Activated T-cell treated with anti-CD3 and anti-CD28 coated beads, Interleukin-2, amount 50 U/mL, for 72 hours (primary cell): ENCODE measurements around the gene WNT1. TPM values are rescaled to one million over a fixed set of nuclear protein-coding genes. Genes with fewer than 3 reads are reported as not detected.

Experiments used
- ATAC-seq, 2 donors: fragments of 150-1000 bp; cut with Tn5 transposase; replicated peaks in 1 of 2; 2 replicates each; pipeline ENCODE4 v1.10.0; 2021; ENCODE audit warnings: moderate library complexity in 2 of 2, mild to moderate bottlenecking in 1 of 2
- DNase-seq, 2 donors: peaks; one replicate each; pipeline ENCODE4 v3.0.0; 2021 to 2022; ENCODE audit warnings: mixed read lengths in 1 of 2
- H3K27ac Mint-ChIP-seq: one replicate; pipeline ENCODE4 v1.8.0; 2022; ENCODE audit warnings: mild to moderate bottlenecking, moderate library complexity, mixed read lengths
- H3K27me3 Mint-ChIP-seq: one replicate; pipeline ENCODE4 v1.8.0; 2022; ENCODE audit warnings: low read depth, mixed read lengths
- H3K36me3 Mint-ChIP-seq, 2 donors: one replicate each; pipeline ENCODE4 v1.8.0; 2022; ENCODE audit warnings: mixed read lengths in 2 of 2, mild to moderate bottlenecking in 1 of 2; ENCODE audit not compliant: insufficient read depth in 2 of 2
- H3K4me1 Mint-ChIP-seq: one replicate; pipeline ENCODE4 v1.8.0; 2022; ENCODE audit warnings: low read depth, mixed read lengths
- H3K4me3 Mint-ChIP-seq, 2 donors: one replicate each; pipeline ENCODE4 v1.8.0; 2022; ENCODE audit warnings: mild to moderate bottlenecking in 2 of 2, mixed read lengths in 2 of 2, moderate library complexity in 2 of 2
- H3K9me3 Mint-ChIP-seq, 2 donors: one replicate each; pipeline ENCODE4 v1.8.0; 2022; ENCODE audit warnings: mixed read lengths in 2 of 2
- total RNA-seq, 2 donors: library from RNA; stranded (reverse); gene quantifications; one replicate each; pipeline ENCODE4 v1.2.3, GENCODE V29; 2022

The WNT1 gene
- total RNA-seq, 2 donors from 2014 or later: 0.42 TPM; not detected in 1

DNA sequence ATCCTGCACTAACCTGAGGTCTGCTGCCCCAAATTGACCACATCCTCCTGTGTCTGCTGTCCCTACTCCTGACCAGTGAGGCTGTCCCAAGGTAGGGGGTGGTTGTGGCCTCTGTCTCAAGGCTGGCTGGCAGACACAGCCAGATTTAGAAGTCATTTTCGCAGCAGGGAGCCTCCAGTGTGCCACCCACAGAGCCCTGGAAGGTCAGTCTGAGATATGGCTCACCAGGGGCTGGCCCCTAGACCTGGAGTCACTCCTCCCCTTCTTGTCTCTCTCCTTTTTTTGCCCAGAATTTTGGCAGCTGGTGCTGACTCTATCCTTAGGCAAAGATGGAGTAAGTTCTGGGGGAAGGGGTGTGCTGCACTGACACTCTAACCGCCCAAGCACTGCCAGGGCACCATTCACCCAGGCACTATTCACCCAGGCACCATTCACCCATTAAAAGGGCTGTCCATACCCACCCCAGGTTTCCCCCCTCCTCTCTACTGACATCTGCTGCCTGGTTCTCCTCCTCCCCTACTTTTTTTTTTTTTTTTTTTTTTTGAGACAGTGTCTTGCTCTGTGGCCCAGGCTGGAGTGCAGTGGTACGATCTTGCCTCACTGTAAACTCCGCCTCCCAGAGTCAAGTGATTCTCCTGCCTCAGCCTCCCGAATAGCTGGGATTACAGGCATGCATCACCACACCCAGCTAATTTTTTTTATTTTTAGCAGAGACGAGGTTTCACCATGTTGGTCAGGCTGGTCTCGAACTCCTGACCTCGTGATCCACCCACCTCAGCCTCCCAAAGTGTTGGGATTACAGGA lies 13.3 kb downstream of the WNT1 start:
- H3K27me3 Mint-ChIP-seq: peaks cover 73% of the 10 kb centered on the region
- H3K27ac Mint-ChIP-seq: no peak overlapping the region
- H3K4me1 Mint-ChIP-seq: peaks cover 18% of the 10 kb centered on the region
- no peak overlapping the region for H3K4me3 Mint-ChIP-seq
- no peaks in the 10 kb centered on the region for H3K9me3 Mint-ChIP-seq
- DNase-seq (no peak), ATAC-seq (no peak)
- H3K36me3 Mint-ChIP-seq: no peaks in the 10 kb centered on the region

DNA sequence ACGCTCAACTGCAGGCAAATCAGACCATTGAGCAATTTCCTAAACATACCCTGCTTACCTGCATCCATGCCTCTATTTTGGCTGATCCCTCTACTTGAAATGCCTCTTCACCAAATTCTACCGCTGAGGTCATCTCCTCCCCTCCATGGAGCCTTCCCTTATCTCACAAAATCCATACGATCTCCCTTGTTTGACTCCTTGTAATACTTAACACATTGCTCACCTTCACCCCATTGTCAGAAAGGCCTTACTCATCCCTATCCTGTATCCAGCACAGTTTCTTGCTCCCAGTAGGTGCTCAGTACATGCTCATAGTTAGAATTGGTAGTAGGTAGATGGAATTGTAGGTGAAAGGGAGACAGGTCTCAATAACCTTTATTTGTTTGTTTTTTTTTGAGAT lies 15.7 kb downstream of the WNT1 start:
- Mint-ChIP-seq H3K9me3 (no peaks in the 10 kb centered on the region), H3K4me1 (peaks cover 12% of the 10 kb centered on the region), H3K36me3 (no peaks in the 10 kb centered on the region), H3K4me3 (no peak overlapping the region), H3K27ac (no peak overlapping the region), H3K27me3 (peaks cover 59% of the 10 kb centered on the region)
- DNase-seq (no peak), ATAC-seq (no peak)

DNA sequence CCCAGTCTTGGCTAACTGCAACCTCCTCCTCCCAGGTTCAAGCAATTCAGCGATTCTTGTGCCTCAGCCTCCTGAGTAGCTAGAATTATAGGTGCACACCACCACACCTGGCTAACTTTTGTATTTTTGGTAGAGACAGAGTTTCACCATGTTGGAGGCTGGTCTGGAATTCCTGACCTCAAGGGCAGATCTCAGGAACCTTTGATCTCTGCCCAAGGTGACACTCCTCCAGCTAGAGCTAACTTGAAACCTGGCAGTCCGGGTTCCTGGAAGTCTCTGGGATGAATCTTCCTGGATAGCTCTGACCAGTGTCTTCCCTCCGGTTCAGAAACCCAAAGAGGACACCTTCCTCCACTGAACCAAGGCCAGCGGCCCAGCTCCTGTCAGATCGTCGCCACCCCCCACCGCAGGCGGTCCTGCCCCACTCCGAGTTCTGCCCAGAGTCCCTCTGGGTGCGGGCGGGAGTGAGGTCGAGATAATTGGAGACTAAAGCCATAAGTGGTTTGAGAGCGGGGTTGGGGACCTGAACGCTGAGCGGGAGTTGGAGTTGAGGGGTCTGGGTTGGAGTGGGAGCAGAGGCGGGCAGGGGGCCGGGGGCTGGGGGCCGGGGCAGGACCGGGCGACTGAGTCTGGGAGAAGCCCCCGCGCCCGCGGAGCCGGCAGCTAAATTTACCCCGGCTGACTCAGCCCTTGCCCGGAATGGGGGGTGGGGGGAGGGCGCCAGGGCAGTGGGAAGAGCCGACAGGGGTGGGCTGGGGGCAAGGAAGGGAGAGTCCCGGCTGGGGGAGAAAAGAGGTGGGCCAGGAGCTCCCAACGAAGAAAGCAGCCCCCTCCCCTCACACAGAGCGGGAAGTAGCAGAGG lies 16.3 kb downstream of the WNT1 start:
- Mint-ChIP-seq H3K27ac (no peak overlapping the region), H3K27me3 (peaks cover 52% of the 10 kb centered on the region), H3K36me3 (no peaks in the 10 kb centered on the region), H3K9me3 (no peaks in the 10 kb centered on the region), H3K4me1 (peaks cover 13% of the 10 kb centered on the region), H3K4me3 (peak overlapping the region; percentile 18 to 68)
- no peak for DNase-seq
- no peak for ATAC-seq

DNA sequence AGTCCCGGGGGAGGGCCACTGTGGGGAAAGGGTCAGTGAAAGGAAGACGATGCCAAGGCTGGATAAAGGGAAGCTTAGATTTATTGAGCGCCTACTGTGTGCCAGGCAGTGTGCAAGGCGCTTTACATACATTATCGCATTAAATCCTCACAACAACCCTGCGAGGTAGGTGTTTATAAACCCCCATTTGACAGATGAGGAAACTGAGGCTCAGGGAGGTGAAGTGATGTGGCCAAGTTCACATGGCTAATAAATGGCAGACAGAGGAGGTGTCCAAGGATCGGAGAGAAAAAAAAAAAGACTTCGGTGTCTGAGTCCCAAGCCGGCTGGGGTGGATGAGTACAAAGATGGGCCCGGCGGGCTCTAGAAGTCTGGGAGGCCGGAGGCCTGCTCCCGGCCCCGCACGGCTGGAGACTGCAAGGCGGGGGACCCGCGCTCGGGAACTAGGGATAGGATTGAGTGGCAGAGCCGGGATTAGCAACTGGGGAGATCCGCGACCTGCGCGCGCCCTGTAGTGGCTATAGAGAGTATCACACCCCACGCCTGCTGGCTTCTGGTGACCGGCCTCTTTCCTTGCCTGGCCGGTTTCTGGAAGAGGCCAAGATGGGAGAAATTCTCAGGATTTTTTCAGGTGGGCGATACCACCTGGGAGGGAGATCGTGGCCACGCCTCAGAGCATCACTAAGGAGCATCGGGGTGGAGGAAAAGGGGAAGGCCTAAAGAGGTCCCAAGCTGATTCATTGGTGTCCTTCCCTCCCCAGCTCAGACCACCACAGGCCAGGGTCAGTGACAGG lies 17.2 kb downstream of the WNT1 start:
- H3K4me1 Mint-ChIP-seq: peaks cover 21% of the 10 kb centered on the region
- no peaks in the 10 kb centered on the region for H3K9me3 Mint-ChIP-seq
- no peaks in the 10 kb centered on the region for H3K36me3 Mint-ChIP-seq
- ATAC-seq: peak; percentile 31 to 35
- H3K4me3 Mint-ChIP-seq: peak overlapping the region; percentile 18 to 68
- H3K27ac Mint-ChIP-seq: no peak overlapping the region
- DNase-seq: peak; percentile 60 to 63
- peaks cover 46% of the 10 kb centered on the region for H3K27me3 Mint-ChIP-seq

DNA sequence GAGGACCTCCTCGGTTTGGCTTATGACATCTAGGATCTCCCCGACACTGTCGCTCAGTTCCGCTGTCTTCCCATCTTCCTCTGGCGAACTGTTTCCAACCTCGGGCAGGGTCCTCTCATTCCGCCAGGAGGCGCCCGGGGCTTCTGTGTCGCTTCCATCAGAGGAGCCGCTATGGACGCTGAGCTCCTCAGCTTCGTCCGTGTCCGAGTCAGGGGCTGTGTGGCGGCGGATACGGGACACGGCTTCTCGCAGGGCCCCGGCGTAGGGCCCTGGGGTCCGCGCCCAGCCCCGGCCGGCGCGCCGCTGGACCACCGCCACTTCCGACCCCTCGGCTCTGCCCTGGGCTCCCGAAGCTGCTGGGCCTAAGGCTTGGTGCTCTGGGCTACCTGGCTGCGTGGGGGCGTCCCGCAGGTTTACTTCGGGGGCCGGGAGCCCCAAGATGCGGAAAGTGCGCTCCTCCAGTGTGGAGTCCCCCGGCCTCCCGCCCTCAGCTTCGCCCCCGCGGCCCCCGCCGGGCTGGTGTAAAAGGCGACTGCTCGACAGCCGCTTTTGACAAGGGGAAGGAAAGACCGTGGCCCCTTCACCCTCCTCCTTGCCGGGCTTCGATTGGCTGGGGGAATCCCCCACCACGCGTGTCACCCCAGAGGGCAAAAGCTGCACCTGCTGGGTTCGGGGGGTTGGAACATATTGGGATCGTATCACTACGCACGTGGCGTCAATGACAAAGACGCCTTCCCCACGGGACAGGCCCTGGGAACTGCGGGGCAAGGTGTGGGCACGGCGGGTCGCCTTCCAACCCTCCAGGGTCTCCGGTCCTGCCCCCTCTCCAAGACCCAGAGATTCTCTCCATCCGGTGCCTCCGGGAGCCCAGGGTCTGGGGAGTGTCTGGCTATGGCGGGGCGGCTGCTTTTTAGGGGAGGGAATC lies 18.9 kb downstream of the WNT1 start:
- Mint-ChIP-seq H3K27ac (no peak overlapping the region), H3K27me3 (peaks cover 37% of the 10 kb centered on the region), H3K4me1 (peaks cover 23% of the 10 kb centered on the region), H3K9me3 (no peaks in the 10 kb centered on the region), H3K36me3 (peaks cover 4% of the 10 kb centered on the region in 2 donors), H3K4me3 (peak overlapping the region; percentile 62 to 65)
- DNase-seq (peak; percentile 76 to 78), ATAC-seq (peak; percentile 56 to 60)

DNA sequence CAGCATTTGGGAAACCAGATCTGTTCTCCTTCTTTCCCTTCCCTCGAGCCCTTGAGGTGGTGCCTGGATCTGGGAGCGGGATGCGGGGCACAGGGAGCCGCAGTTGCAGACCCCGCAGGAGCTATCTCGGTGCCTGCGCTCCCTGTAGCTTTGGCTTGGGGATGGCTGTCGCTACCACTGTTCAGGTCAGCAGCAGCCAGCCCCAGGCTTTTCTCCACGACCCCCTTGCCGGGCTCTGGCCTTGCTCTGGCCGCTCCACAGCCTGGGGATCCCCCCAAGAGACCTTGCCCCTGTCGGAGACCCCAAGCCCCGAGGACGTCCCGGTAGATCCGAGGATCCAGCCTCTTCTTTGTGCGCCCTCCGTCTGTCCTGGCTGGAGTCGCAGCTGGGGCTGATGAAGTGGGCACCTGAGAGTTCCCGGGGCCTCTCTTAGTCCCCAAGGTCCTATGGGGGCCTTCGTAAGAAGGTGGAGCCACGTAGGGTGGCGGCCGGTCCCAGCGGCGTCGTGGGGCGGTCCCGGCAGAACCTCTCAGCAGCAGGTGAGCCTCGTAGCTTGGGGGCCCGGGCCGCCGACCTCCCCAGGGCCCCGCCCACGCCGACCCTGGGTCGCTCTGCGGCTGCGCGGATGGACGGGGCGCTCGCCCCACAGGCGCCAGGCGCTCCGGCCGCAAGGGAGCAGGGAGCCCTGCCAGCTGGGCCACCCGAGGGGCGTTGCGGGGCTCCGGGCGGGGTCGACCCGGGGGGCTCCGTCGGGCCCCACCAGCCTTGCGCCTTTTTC lies 19.8 kb downstream of the WNT1 start:
- peak; percentile 20 to 21 for ATAC-seq
- peaks cover 8 to 9% of the 10 kb centered on the region in 2 donors for H3K36me3 Mint-ChIP-seq
- H3K4me1 Mint-ChIP-seq: peaks cover 23% of the 10 kb centered on the region
- peaks cover 37% of the 10 kb centered on the region for H3K27me3 Mint-ChIP-seq
- DNase-seq: peak; percentile 50 to 55
- H3K4me3 Mint-ChIP-seq: peak overlapping the region; percentile 75 to 86
- no peaks in the 10 kb centered on the region for H3K9me3 Mint-ChIP-seq
- H3K27ac Mint-ChIP-seq: no peak overlapping the region

DNA sequence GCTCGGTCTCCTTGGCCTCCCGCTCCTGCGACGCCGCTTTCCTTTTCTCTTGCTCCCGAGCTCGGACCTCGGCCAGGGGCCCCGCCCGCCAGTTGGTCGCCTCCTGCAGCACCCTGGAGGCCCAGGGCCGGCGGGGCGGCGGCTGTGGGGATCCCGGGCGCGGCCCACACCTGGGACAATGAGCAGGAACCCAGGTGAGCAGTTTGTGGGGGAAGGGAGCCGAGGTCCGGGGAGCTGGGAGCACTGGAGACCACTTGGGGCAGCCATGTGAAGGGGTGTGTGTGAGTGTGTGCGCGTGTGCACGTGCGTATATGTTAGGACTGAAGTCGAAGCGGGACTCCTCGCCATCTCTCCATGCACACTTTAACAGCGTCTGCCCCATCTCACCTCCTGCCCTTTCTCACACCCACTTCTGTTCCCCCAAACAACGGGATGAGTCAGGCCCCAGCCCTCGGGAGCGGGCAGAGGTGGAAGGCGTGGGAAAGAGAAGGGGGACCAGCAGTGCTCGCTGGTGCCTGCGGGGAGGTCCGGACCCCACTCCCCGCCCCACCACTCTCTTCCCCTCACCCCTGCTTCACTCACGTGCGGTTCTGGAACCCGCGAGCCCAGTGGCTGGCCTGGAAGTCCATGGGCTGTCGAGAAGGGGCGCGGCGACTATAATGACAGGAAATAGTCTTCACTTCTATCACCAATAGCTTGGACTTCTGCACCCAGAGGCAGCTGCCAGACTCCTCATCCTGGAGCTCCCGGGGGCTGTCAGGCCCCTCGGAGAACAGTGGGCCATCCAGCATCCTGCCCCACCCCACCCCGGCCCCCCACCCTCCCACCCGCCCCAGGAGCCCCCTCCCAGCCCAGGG lies 20.6 kb downstream of the WNT1 start:
- H3K27ac Mint-ChIP-seq: no peak overlapping the region
- H3K36me3 Mint-ChIP-seq: peaks cover 10 to 11% of the 10 kb centered on the region in 2 donors
- peaks cover 31% of the 10 kb centered on the region for H3K27me3 Mint-ChIP-seq
- H3K4me3 Mint-ChIP-seq: peak overlapping the region; percentile 75 to 86
- peaks cover 23% of the 10 kb centered on the region for H3K4me1 Mint-ChIP-seq
- ATAC-seq (peak; percentile 14 to 16), DNase-seq (peak in 1 of 2 donors; percentile 30)
- no peaks in the 10 kb centered on the region for H3K9me3 Mint-ChIP-seq

DNA sequence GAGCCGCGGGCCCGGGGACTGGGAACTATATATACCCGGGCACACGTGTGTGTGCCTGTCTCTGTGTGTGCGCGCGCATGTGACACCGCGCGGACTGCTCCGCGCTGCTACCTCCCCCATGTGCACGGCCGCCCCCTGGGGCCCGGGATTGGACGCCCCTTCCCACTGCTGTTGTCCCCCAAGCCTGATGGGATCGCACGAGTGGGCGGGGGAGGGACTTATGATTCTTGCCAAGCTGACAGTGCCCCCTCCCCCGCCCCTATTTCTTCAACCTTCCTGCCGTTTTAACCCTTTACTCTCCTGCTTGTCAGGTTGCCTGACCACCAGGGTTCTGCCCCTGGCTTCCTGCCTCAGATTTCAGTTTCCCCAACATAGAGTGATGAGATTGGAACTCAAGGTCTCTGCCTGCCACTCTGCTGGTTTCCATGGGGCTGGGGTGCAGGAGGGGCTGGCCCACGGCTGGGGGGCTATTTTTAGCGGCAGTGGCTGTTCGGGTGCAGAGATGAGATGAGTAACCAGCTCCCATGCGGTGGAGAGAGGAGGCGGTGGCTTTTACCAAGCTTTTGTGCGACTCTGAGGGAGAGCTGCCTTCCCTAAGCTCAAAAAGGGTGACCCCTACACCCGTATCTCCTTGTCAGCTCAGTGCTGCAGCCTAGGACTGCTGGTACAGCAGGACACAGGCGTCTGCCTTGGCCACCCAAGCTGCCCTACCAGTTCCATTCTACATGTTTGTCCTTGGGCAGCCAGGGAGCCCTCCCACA lies 21.4 kb downstream of the WNT1 start, which contains the start of gene DDN:
TSS of gene DDN (minus strand) at position 5 of the 761 bp plus-strand sequence. CDS start 88 bp downstream, outside the sequence.
- ATAC-seq (peak; percentile 60 to 66), DNase-seq (peak; percentile 54 to 62)
- Mint-ChIP-seq H3K27ac (no peak within 1 kb of the TSS), H3K9me3 (no peaks in the 10 kb centered on the region), H3K4me1 (peaks cover 23% of the 10 kb centered on the region), H3K4me3 (peak within 1 kb of the TSS; percentile 81 to 86), H3K36me3 (peaks cover 13 to 15% of the 10 kb centered on the region in 2 donors), H3K27me3 (peaks cover 23% of the 10 kb centered on the region)

DNA sequence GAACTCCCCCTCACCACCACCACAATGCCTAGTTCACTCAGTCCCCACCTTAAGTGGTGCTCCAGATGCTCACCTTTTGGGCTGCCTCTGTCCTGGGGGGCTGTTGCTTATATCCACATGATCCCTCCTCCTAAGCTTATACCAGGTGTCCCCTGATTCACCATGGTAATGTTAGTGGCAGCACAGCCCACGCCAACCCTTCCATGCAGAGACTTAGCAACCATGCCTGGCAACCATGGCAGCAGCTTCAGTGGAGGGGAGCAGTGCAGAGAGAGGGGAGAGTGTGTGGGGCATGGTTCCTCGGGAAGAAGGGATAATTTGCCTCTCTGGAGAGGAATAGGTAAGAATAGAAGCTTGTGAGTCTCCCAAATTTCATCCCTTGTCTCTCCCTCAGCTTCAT lies 22.2 kb downstream of the WNT1 start:
- Mint-ChIP-seq H3K9me3 (no peaks in the 10 kb centered on the region), H3K4me3 (peak overlapping the region in 1 of 2 donors; percentile 86), H3K36me3 (peaks cover 13 to 15% of the 10 kb centered on the region in 2 donors), H3K4me1 (peaks cover 23% of the 10 kb centered on the region), H3K27me3 (peaks cover 16% of the 10 kb centered on the region), H3K27ac (no peak overlapping the region)
- DNase-seq: no peak
- ATAC-seq: no peak

DNA sequence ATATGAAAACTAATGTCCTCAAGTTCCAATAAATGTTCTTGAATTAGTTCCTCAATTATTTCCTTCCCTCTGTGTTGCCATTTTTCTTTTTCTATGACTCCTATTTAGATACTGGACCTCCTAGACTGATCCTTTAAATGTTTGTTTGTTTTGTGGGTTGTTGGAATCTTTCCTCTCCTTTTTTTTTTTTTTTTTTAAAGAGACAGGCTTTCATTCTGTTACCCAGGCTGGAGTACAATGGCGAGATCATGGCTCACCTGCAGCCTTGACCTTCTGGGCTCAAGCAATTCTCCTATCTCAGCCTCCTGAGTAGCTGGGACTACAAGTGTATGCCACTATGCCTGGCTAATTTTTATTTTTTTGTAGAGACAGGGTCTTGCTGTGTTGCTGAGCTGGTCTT lies 30.8 kb downstream of the WNT1 start:
- ATAC-seq: no peak
- no peaks in the 10 kb centered on the region for H3K4me1 Mint-ChIP-seq
- H3K27me3 Mint-ChIP-seq: no peaks in the 10 kb centered on the region
- H3K27ac Mint-ChIP-seq: no peak overlapping the region
- H3K9me3 Mint-ChIP-seq: no peaks in the 10 kb centered on the region
- no peak for DNase-seq
- H3K4me3 Mint-ChIP-seq: no peak overlapping the region
- H3K36me3 Mint-ChIP-seq: peaks cover 6 to 31% of the 10 kb centered on the region in 2 donors
